ENCODE data around the gene DDX3X. TPM values are rescaled to one million over a fixed set of nuclear protein-coding genes. Genes with fewer than 3 reads are reported as not detected.

Gene DDX3X
- polyA plus RNA-seq, 1 of the 3 experiments (the other 2 are of a cell fraction), result 30.9 TPM

DNA sequence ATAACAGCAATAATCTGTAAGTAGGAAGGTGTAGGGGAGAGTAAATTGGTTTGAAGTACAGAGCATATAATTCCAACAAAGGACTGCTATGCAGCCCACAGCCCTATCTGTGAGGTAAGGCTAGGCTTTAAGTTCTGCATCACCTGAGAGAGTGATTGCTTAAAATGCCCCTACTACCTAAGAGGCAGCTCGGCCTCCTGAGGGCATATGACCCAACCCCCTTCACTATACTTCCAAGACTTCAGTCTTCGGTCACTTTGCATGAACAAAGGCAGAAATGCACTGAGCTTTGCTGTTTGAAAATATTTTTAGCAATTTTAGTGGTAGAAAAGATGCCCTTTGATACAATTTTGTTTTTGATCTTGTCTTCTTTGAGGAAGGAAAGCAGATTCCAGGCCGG lies 4.9 kb upstream of the DDX3X start:
- H3K36me3 ChIP-seq (replicated peaks in 1 of 2; ENCODE audit: control insufficient read depth in 1 of 2, insufficient read depth in 2 of 2, low read length in 1 of 2), result no peaks in the 10 kb centered on the region
- H3K9me2 ChIP-seq, result no peaks in the 10 kb centered on the region
- no peak overlapping the region for H3K4me2 ChIP-seq
- peaks cover 1% of the 10 kb centered on the region; the same call in 1 of the 2 replicates for H3K79me2 ChIP-seq (ENCODE audit: insufficient read depth)
- peaks cover 6% of the 10 kb centered on the region for H3F3A ChIP-seq (replicated peaks; ENCODE audit: insufficient read depth)
- no peak for DNase-seq
- no peaks in the 10 kb centered on the region for H4K20me1 ChIP-seq (ENCODE audit: insufficient read depth)
- no peaks in the 10 kb centered on the region for H3K27me3 ChIP-seq (ENCODE audit: insufficient read depth)
- POLR2A ChIA-PET, result no interaction called here
- TF ChIP-seq NRF1 (IDR thresholded peaks at IDR 0.05; ENCODE audit: low read depth, low read length) (no peak), FOSL2 (IDR thresholded peaks at IDR 0.05; ENCODE audit: borderline replicate concordance, low read depth) (no peak), POLR2AphosphoS5 (IDR thresholded peaks at IDR 0.05; ENCODE audit: low read depth, low read length) (no peak), RCOR1 (IDR thresholded peaks at IDR 0.05; ENCODE audit: low read length) (no peak), EP300 (IDR thresholded peaks at IDR 0.05; ENCODE audit: borderline replicate concordance in 1 of 2, low read depth in 1 of 2, low read length in 1 of 2) (no peak), FOXJ3 (CRISPR knock-in tag; IDR thresholded peaks at IDR 0.05) (no peak), FOXM1 (IDR thresholded peaks at IDR 0.05; ENCODE audit: low read depth) (no peak), GABPA (IDR thresholded peaks at IDR 0.05; ENCODE audit: low read depth) (no peak), TAF1 (IDR thresholded peaks at IDR 0.05; ENCODE audit: borderline replicate concordance, low read depth, low read length) (no peak)
- TF ChIP-seq, protein P1, sequence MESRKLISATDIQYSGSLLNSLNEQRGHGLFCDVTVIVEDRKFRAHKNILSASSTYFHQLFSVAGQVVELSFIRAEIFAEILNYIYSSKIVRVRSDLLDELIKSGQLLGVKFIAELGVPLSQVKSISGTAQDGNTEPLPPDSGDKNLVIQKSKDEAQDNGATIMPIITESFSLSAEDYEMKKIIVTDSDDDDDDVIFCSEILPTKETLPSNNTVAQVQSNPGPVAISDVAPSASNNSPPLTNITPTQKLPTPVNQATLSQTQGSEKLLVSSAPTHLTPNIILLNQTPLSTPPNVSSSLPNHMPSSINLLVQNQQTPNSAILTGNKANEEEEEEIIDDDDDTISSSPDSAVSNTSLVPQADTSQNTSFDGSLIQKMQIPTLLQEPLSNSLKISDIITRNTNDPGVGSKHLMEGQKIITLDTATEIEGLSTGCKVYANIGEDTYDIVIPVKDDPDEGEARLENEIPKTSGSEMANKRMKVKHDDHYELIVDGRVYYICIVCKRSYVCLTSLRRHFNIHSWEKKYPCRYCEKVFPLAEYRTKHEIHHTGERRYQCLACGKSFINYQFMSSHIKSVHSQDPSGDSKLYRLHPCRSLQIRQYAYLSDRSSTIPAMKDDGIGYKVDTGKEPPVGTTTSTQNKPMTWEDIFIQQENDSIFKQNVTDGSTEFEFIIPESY (IDR thresholded peaks at IDR 0.05; ENCODE audit: borderline replicate concordance, low read depth), result no peak
- TF ChIP-seq, protein P2, sequence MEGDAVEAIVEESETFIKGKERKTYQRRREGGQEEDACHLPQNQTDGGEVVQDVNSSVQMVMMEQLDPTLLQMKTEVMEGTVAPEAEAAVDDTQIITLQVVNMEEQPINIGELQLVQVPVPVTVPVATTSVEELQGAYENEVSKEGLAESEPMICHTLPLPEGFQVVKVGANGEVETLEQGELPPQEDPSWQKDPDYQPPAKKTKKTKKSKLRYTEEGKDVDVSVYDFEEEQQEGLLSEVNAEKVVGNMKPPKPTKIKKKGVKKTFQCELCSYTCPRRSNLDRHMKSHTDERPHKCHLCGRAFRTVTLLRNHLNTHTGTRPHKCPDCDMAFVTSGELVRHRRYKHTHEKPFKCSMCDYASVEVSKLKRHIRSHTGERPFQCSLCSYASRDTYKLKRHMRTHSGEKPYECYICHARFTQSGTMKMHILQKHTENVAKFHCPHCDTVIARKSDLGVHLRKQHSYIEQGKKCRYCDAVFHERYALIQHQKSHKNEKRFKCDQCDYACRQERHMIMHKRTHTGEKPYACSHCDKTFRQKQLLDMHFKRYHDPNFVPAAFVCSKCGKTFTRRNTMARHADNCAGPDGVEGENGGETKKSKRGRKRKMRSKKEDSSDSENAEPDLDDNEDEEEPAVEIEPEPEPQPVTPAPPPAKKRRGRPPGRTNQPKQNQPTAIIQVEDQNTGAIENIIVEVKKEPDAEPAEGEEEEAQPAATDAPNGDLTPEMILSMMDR (IDR thresholded peaks at IDR 0.05), result no peak
- CTCF ChIA-PET, result no interaction called here
- WGBS (ENCODE audit: low lambda C conversion rate), result 91% methylated on average over 3 of the region's 3 CpGs
- H3K9me3 ChIP-seq, result no peaks in the 10 kb centered on the region
- H2AFZ ChIP-seq (ENCODE audit: low read depth), result no peak overlapping the region
- peaks cover 0 to 12% of the 10 kb centered on the region in 2 experiments; a peak in 1 of 4 replicates for H3K4me1 ChIP-seq (ENCODE audit: control insufficient read depth in 1 of 2, insufficient read depth in 2 of 2, low read depth in 1 of 2, low read length in 1 of 2)
- H3K4me3 ChIP-seq (ENCODE audit: low read depth in 2 of 2, low read length in 1 of 2), result no peak overlapping the region
- no peak overlapping the region for H3K27ac ChIP-seq (ENCODE audit: low read depth in 2 of 2, low read length in 1 of 2)
- no peak overlapping the region for H3K9ac ChIP-seq

DNA sequence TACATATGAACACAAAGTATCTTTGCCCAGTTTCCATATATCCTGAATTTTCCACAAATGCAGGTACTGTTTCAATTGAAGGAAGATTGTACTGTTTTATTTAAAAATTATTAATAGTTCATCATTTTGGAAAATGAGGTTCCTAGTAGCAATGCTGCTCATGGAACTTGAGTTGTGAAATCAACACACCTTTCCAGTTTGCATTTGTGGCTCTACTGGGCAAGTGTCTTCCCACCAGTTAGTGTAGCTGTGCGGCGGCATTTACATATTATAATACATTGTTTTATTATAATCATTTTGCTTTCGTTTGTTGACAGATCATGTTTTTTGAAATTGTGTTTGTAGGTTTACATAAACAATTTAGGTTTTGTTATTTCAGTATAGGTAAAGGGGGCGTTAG lies 2.0 kb upstream of the DDX3X start:
- Histone ChIP-seq H3K27ac (ENCODE audit: low read depth in 2 of 2, low read length in 1 of 2) (peak overlapping the region; percentile 97 to 99; a peak in 3 of 4 replicates), H3K9me3 (no peaks in the 10 kb centered on the region), H2AFZ (ENCODE audit: low read depth) (no peak overlapping the region), H3K27me3 (ENCODE audit: insufficient read depth) (no peaks in the 10 kb centered on the region), H3K36me3 (replicated peaks in 1 of 2; ENCODE audit: control insufficient read depth in 1 of 2, insufficient read depth in 2 of 2, low read length in 1 of 2) (no peaks in the 10 kb centered on the region), H3K4me1 (ENCODE audit: control insufficient read depth in 1 of 2, insufficient read depth in 2 of 2, low read depth in 1 of 2, low read length in 1 of 2) (peaks cover 0 to 22% of the 10 kb centered on the region in 2 experiments; a peak in 3 of 4 replicates), H3K4me2 (no peak overlapping the region; the same call in 1 of the 2 replicates), H3K9me2 (no peaks in the 10 kb centered on the region), H3F3A (replicated peaks; ENCODE audit: insufficient read depth) (peaks cover 9% of the 10 kb centered on the region), H3K9ac (no peak overlapping the region), H3K79me2 (ENCODE audit: insufficient read depth) (peaks cover 30% of the 10 kb centered on the region), H3K4me3 (ENCODE audit: low read depth in 2 of 2, low read length in 1 of 2) (peak overlapping the region in 1 of 2 experiments; percentile 100; a peak in 2 of 4 replicates), H4K20me1 (ENCODE audit: insufficient read depth) (peaks cover 21% of the 10 kb centered on the region)
- DNase-seq, result no peak
- 91% methylated on average over 4 of the region's 4 CpGs for WGBS (ENCODE audit: low lambda C conversion rate)
- POLR2A ChIA-PET, result no interaction called here
- CTCF ChIA-PET, result interaction anchor here (1.4 kb wide), 1 partner anchor 55 kb away, joined by 3 read pairs; no protein-coding TSS in a partner anchor
- TF ChIP-seq FOXJ3 (CRISPR knock-in tag; IDR thresholded peaks at IDR 0.05) (no peak), TEAD4 (IDR thresholded peaks at IDR 0.05; ENCODE audit: borderline replicate concordance, insufficient read depth) (no peak), NFIC (IDR thresholded peaks at IDR 0.05; ENCODE audit: borderline replicate concordance) (no peak), RFX5 (IDR thresholded peaks at IDR 0.05; ENCODE audit: low read length) (no peak), TAF1 (IDR thresholded peaks at IDR 0.05; ENCODE audit: borderline replicate concordance, low read depth, low read length) (no peak), NRF1 (IDR thresholded peaks at IDR 0.05; ENCODE audit: low read depth, low read length) (no peak)
- TF ChIP-seq, protein P1 (IDR thresholded peaks at IDR 0.05; ENCODE audit: borderline replicate concordance, low read depth), result no peak
- TF ChIP-seq, protein P3, sequence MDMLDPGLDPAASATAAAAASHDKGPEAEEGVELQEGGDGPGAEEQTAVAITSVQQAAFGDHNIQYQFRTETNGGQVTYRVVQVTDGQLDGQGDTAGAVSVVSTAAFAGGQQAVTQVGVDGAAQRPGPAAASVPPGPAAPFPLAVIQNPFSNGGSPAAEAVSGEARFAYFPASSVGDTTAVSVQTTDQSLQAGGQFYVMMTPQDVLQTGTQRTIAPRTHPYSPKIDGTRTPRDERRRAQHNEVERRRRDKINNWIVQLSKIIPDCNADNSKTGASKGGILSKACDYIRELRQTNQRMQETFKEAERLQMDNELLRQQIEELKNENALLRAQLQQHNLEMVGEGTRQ (IDR thresholded peaks at IDR 0.05; ENCODE audit: borderline replicate concordance, low read depth, low read length), result no peak
- TF ChIP-seq, protein P4, sequence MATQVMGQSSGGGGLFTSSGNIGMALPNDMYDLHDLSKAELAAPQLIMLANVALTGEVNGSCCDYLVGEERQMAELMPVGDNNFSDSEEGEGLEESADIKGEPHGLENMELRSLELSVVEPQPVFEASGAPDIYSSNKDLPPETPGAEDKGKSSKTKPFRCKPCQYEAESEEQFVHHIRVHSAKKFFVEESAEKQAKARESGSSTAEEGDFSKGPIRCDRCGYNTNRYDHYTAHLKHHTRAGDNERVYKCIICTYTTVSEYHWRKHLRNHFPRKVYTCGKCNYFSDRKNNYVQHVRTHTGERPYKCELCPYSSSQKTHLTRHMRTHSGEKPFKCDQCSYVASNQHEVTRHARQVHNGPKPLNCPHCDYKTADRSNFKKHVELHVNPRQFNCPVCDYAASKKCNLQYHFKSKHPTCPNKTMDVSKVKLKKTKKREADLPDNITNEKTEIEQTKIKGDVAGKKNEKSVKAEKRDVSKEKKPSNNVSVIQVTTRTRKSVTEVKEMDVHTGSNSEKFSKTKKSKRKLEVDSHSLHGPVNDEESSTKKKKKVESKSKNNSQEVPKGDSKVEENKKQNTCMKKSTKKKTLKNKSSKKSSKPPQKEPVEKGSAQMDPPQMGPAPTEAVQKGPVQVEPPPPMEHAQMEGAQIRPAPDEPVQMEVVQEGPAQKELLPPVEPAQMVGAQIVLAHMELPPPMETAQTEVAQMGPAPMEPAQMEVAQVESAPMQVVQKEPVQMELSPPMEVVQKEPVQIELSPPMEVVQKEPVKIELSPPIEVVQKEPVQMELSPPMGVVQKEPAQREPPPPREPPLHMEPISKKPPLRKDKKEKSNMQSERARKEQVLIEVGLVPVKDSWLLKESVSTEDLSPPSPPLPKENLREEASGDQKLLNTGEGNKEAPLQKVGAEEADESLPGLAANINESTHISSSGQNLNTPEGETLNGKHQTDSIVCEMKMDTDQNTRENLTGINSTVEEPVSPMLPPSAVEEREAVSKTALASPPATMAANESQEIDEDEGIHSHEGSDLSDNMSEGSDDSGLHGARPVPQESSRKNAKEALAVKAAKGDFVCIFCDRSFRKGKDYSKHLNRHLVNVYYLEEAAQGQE (IDR thresholded peaks at IDR 0.05; ENCODE audit: low read depth, low read length), result no peak
